Subcutaneous adipose tissue (tissue), 4 donors: Measurements from ENCODE around the gene NDUFAF7. TPM values are rescaled to one million over a fixed set of nuclear protein-coding genes. Genes with fewer than 3 reads are reported as not detected.

Experiments used
- CTCF ChIP-seq: fragments of 450-650 bp; IDR thresholded peaks from one replicate; pipeline ENCODE4 v1.5.1; 2016; ENCODE audit warnings: low read depth, mild to moderate bottlenecking, control low read depth, antibody characterized with exemption, moderate library complexity
- total RNA-seq, 4 donors: library from RNA; depleted of rRNA; stranded (reverse); fragments of >200 nt; gene quantifications; one replicate each; pipeline ENCODE4 v1.1.0, GENCODE V29; 2016

Gene NDUFAF7
- total RNA-seq, 4 donors from 2014 or later: 14.5 to 22.9 (median 18.5) TPM

GRCh38 chr2:37205689-37206341 lies 25.6 kb upstream of the NDUFAF7 start:
- TF ChIP-seq CTCF: no peak

GRCh38 chr2:37211212-37211611 lies 20.2 kb upstream of the NDUFAF7 start:
- TF ChIP-seq CTCF: no peak

- TF ChIP-seq CTCF: no peak
Measured at GRCh38 chr2:37211939-37212338, 19.5 kb upstream of the NDUFAF7 start.

GRCh38 chr2:37215250-37215649 lies 16.2 kb upstream of the NDUFAF7 start:
- TF ChIP-seq CTCF: no peak

GRCh38 chr2:37219046-37219445 lies 12.4 kb upstream of the NDUFAF7 start:
- no peak for TF ChIP-seq CTCF

GRCh38 chr2:37223131-37223530 lies 8.3 kb upstream of the NDUFAF7 start:
- TF ChIP-seq CTCF: no peak

GRCh38 chr2:37224063-37224462 lies 7.4 kb upstream of the NDUFAF7 start:
- no peak for TF ChIP-seq CTCF
